GM11168 (cell line): Measurements from ENCODE around the gene PNRC2.
"Not testable (repeated sequence)": the region's sequence is repeated elsewhere in the genome, so short reads cannot be mapped to it uniquely, and the experiment has no call there.

Experiments used
- in situ Hi-C: fragments of 300-500 bp; cut with MboI; formaldehyde crosslinking; loops from one replicate; pipeline ENCODE4 v1.12.0; 2022; ENCODE audit warnings: low sequenced_read_pairs; ENCODE audit not compliant: unreplicated experiment

The PNRC2 gene

GRCh38 chr1:23984417-23985186 lies 25.0 kb downstream of the PNRC2 start:
- in situ Hi-C loops = no loop called here

DNA sequence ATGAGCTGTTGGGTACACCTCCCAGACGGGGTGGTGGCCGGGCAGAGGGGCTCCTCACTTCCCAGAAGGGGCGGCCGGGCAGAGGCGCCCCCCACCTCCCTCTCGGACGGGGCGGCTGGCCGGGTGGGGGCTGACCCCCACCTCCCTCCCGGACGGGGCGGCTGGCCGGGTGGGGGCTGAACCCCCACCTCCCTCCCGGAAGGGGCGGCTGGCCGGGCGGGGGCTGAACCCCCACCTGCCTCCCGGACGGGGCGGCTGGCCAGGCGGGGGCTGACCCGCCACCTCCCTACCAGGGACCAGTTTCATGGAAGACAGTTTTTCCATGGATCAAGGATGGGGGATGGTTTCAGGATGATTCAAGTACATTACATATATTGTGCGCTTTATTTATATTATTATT lies 27.4 kb downstream of the PNRC2 start:
- in situ Hi-C loops = not testable (repeated sequence)

DNA sequence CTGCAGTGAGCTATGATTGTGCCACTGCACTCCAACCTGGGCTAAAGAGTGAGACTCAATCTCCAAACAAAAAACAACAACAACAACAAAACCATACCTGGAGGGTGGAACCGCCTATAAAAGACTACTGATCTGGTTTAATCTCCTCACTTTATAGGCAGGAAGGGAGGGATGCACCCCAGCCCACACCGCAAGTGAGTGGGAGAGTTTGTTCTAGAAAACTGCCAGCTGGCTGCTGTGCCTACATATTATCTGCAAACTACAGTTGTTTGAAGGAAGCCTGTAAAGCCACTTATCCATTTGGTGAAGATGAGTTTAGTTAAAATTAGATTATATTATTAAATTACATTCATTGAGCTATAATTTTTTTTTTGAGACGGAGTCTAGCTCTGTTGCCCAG lies 29.6 kb downstream of the PNRC2 start:
- in situ Hi-C loops = no loop called here

- in situ Hi-C loops = not testable (repeated sequence)
Measured at GRCh38 chr1:23992011-23992410, 32.4 kb downstream of the PNRC2 start.

- in situ Hi-C loops = no loop called here
Measured at GRCh38 chr1:23995431-23995837, 35.8 kb downstream of the PNRC2 start.

DNA sequence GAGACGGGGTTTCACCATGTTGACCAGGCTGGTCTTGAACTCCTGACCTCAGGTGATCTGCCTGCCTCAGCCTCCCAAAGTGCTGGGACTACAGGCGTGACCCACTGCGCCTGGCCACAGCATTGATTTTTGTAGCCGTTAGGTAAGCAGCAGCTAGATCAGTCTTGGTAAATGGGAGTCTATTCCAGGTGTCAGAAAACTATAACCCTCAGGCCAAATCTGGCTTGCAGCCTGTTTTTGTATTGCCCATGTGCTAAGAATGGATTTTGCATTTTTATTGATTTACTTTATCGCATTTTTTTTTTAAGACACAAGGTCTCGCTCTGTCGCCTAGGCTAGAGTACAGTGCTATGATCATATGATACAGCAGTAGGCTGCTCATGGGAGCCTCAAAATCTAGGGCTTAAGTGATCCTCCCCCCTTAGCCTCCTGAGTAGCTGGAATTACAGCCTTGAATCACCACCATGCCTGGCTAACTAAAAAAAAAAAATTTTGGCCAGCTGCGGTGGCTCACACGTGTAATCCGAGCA lies 37.1 kb downstream of the PNRC2 start:
- in situ Hi-C loops = no loop called here

DNA sequence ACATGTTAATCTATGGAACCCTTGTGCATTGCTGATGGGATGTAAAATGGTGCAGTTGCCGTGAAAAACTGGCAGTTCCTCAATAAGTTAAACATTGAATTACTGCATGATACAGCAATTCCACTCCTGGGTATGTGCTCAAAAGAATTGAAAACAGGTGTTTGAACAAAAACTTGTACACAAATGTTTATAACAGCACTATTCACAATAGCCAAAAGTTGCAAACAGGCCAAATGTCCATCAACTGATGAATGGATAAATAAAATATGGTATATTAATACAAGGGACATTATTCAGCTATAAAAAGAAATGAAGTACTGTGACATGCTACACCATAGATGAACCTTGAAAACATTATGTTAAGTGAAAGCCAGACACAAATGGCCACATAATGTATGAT lies 38.2 kb downstream of the PNRC2 start:
- in situ Hi-C loops = no loop called here

DNA sequence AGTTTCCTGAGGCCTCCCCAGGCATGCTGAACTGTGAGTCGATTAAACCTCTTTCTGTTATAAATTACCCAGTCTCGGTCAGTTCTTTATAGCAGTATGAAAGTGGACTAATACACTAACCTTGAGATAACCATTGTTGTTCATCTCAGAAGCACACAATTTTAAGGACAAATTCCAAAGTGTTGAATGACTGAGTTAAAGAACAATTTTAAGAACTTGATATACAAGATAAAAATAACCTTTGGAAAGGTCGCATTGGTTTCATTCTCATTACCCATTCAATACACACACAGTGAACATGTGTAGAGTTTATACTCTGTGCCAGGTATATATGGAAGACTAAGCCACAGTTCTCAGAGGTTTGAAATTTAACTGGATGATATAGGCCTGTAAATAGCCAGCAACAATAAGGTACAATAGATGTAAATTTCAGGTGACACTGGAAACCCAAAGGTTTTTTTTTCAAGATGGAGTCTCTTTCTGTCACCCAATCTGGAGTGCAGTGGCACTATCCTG lies 39.6 kb downstream of the PNRC2 start:
- in situ Hi-C loops = no loop called here

DNA sequence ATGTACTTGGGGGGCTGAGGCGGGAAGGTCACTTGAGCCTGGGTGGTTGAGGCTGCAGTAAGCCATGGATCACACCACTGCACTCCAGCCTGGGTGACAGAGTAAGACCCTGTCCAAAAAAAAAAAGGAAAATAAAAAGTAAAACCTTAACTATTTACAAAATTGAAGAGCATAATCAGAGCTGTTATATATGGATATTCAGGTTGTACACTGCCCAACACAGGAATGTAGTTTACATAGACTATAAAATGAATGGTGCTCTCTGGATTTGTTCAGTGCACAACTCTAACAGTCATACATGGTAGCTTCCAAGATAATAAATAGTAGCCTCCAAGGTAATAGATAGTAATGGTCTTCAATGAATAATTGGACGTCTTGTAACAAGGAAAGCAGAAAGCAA lies 43.1 kb downstream of the PNRC2 start:
- in situ Hi-C loops = no loop called here

DNA sequence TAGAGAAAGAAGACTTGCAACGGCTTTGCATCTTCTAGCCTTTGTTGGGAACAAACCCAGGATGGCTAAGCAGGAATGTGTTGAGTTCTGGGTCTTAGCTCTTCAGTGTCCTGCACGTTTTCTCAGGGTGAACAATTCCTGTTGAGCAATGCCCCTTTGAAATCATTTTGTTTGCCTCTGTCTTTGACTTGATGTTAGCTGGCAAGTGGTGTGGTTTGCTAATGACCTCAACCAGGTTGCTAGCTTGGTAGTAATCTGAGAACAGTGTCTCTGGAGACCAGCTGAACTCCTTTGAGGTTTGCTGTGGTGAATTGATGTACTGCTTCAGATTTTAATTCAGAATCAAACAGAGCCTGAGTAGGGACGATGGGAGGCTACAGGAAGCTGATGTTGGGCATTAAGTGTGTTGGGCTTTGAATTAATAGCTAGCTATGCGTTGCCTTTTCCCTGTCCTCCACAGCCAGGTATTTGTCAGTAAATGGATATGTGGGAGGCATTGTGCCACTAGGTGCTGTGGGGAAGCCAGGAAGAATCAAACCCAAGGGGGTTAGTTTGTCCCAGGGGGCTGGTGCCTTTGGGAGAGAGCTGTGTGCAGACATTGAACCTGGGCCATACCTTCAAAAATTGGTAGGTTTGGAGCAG lies 43.8 kb downstream of the PNRC2 start:
- in situ Hi-C loops = no loop called here

DNA sequence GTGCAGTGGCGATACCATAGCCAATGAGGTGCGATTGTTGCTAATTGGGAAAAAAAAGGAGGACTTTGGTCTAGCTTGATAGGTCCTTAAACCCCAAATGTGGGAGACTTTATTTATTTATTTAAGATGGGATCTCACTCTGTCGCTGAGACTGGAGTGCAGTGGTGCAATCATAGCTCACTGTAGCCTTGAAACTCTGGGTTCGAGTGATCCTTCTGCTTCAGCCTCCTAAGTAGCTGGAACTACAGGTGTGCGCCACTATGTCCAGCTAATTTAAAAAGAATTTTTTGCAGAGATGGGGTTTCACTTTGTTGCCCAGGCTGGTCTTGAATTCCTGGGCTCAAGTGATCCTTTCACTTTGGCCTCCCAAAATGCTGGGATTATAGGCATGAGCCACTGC lies 44.5 kb downstream of the PNRC2 start:
- in situ Hi-C loops = no loop called here

- in situ Hi-C loops = no loop called here
Measured at GRCh38 chr1:24005163-24005562, 45.5 kb downstream of the PNRC2 start.

GRCh38 chr1:24007079-24007478 lies 47.5 kb downstream of the PNRC2 start:
- in situ Hi-C loops = no loop called here

DNA sequence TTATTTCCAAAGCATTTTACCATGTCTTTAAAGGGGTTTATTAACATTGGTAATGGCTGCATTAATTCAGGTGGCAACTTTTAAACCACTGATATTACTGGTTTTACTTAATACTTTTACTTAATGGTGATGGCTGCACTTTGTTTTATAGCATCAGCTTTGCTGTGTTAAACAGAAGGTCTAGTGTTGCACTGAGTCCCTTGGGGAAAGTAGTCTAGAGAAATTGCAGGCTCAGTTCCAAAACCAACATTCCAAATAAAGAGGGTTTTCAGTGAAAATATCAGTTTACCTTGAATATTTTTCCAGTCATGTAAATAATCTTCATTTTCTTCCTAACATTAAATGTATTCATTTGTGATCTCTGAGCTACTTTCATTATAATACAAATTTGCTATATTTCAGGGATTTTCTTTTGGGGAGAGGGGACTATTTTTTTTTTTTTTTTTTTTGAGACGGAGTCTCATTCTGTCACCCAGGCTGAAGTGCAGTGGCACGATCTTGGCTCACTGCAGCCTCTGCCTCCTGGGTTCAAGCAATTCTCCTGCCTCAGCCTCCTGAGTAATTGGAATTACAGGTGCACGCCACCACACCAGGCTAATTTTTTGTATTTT lies 49.1 kb downstream of the PNRC2 start:
- in situ Hi-C loops = not testable (repeated sequence)

GRCh38 chr1:24009406-24009805 lies 49.8 kb downstream of the PNRC2 start:
- in situ Hi-C loops = no loop called here

DNA sequence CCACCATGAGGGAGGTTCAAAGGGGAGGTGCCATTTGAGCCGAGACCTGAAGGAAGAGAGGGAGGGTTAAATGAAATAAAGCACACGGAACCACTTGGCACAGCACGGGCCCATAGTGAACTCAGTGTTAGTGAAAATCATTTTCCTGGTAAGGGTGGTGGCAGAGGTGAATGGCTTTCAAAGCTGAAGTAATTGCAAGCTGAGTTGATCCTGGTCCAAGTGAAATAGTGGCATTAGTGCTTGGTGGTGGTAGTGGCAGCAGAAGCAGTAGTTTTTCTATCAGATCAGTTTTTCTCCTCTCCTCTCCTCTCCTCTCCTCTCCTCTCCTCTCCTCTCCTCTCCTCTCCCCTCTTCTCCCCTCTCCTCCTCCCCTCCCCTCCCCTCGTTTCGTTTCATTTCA lies 51.0 kb downstream of the PNRC2 start:
- in situ Hi-C loops = no loop called here

- in situ Hi-C loops = not testable (repeated sequence)
Measured at GRCh38 chr1:24012878-24013277, 53.2 kb downstream of the PNRC2 start.
